HG02852 (cell line): ENCODE results near the gene MED10.

ENCODE experiments used
- ATAC-seq: cut with Tn5 transposase; IDR thresholded peaks from one replicate; pipeline ENCODE4 v1.9.1; 2021; ENCODE audit warnings: mild to moderate bottlenecking, moderate library complexity; ENCODE audit not compliant: unreplicated experiment

Gene MED10

GRCh38 chr5:6399980-6400910 lies 21.9 kb upstream of the MED10 start:
- no peak for ATAC-seq

- no peak for ATAC-seq
Measured at GRCh38 chr5:6398570-6399230, 20.4 kb upstream of the MED10 start.

DNA sequence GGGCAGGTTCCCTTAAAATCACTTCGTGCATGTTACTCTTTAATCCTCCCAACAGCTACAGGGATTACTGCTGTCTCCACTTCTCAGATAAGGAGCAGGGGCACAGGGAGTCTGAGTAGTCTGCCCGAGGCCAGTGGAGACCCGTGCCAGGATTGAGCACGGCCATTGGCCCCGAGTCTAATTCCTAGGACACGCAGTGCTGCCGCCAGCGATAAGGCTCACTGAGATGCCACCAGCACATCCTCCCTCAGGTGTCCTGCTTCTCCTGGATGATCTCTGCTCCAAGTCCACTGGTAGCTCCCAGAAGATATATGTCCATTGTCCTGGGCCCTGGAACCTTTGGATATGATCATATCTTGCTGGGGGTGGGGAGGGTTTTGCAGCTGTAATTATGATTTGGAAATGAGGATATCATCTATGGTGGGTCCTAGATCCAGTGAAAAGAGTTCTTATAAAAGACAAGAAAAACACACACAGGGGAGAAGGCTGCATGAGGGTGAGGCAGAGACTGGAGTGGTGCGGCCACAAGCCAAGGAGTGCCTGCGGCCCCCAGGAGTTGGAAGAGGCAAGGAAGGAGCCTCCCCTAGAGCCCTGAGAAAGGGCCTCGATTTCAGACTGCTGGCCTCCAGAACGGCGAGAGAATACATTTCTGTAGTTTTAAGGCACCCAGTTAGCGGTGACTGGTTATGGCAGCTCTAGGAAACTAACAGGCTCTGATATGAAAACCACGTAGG lies 19.4 kb upstream of the MED10 start:
- no peak for ATAC-seq

- no peak for ATAC-seq
Measured at GRCh38 chr5:6396836-6397535, 18.6 kb upstream of the MED10 start.

DNA sequence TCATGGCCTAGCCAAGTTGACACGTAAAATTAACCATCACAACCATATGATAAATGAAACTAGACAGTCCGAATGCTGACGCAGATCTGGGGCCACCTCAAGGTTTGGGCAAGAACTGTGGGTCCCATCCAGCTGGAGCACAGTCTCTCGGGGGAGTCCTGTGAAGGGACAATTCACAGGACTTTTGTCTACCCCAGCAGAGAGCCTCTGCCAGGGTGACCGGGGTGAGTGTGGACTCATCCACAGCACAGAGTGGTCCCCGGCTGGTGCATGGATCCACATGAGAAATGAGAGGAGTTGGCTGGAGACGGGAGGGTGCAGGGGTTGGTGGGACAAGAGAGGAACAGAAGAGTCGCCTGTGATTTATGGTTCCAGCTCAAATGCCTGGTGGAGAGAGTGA lies 17.7 kb upstream of the MED10 start:
- no peak for ATAC-seq

GRCh38 chr5:6395621-6396020 lies 17.3 kb upstream of the MED10 start:
- no peak for ATAC-seq

- no peak for ATAC-seq
Measured at GRCh38 chr5:6395102-6395445, 16.7 kb upstream of the MED10 start.

GRCh38 chr5:6394429-6395101 lies 16.2 kb upstream of the MED10 start:
- no peak for ATAC-seq

DNA sequence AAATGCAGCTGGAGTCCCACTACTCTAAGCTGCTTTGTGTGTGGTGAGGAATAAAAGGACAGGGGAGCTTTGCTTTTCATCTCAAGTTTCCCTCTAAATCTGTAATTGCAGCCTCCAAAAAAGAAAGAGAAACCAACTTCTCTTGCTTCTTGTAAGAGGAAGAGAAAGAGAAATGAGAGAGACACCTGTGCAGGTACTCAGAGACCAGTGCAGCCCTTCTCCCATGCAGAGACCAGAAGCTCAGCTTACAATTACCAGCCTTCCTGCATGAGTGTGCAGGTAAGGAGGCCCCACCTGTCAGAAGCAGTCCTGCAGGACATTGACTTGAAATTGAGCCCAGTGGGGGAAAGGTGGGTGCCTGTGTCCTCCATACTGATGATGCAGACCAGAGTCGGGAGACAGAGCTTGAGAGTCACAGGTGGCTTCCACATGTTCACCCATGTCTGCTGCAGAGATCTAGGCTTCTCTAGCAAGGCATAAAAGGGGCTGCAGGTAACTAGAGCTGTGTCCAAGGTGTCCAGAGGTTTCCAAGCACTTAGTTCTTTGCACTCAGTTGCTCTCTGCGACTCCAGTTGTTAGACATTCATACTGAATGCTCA lies 15.3 kb upstream of the MED10 start:
- ATAC-seq = no peak

GRCh38 chr5:6392561-6392960 lies 14.2 kb upstream of the MED10 start:
- ATAC-seq = no peak

- ATAC-seq = no peak
Measured at GRCh38 chr5:6391151-6391550, 12.8 kb upstream of the MED10 start.

DNA sequence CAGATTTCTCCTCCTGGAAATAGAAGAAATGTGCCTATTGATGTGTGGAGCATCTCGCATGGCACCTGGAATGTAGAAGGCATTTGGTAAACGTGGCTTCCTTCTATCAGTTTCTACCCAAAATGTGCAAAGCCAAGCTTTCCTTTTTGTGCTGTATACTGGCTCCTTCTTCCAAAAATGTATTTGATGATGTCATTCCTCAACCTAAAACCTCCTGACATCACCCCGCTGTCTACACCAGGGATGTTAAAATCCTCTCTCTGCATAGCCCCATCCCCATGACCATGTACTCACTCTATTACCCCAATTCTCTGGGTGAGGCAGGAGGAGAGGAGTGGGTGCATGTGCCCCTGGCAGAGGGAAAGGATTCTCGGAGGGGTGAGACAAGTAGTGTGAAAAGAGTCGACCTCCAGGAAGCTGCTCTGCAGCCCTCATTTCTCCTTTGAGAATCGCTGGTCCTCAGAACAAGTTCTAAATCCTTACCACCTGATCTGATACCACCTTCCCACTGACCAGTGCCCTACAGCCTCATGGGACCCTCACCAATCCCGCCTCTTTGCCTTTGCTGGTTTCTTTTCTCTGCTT lies 11.7 kb upstream of the MED10 start:
- ATAC-seq = no peak

DNA sequence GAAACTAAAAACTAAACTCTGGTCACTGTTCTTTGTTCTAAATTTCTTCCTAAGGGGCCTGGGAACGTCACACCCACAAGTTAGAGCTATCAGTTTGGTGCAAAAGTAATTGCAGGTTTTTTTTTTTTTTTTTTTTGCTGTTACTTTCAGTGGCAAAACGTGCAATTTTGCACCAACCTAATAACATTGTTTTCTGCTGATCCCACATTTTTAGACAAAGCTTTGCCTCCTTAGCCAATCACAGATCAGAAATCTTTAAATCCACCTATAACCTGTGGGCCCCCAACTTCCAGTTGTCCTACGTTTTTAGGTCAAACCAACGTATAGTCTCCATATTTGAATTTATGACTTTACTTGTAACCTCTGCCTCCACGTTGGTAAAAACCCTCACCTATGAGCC lies 11.1 kb upstream of the MED10 start:
- ATAC-seq = no peak

- no peak for ATAC-seq
Measured at GRCh38 chr5:6387970-6388369, 9.6 kb upstream of the MED10 start.

- ATAC-seq = no peak
Measured at GRCh38 chr5:6386271-6386670, 7.9 kb upstream of the MED10 start.

- ATAC-seq = no peak
Measured at GRCh38 chr5:6384856-6385255, 6.5 kb upstream of the MED10 start.

- ATAC-seq = no peak
Measured at GRCh38 chr5:6383376-6383775, 5.0 kb upstream of the MED10 start.

- ATAC-seq = no peak
Measured at GRCh38 chr5:6379246-6379645, 899 bp upstream of the MED10 start.

DNA sequence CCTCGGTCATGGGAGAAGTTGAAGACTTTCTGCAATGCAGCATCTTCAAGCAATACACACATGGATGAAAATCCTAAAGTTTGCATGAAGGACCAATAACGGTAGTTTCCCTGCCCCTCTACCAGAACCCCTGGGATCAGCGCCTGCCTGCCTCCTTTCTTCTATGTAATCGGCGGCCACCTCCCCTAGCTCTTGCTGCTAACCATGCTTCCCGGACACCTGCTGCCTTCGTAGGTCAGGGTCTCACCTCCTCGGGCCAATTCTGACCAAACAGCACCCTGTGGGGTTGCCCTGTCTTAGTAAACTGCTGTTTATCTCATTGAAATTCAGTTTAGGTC lies 388 bp upstream of the MED10 start:
- no peak for ATAC-seq

- ATAC-seq = no peak
Measured at GRCh38 chr5:6377582-6377904, 804 bp downstream of the MED10 start.
